Measurements from ENCODE around the gene CTDSP2.
"Not testable (repeated sequence)": the region's sequence is repeated elsewhere in the genome, so short reads cannot be mapped to it uniquely, and the experiment has no call there.

CTDSP2 gene

DNA sequence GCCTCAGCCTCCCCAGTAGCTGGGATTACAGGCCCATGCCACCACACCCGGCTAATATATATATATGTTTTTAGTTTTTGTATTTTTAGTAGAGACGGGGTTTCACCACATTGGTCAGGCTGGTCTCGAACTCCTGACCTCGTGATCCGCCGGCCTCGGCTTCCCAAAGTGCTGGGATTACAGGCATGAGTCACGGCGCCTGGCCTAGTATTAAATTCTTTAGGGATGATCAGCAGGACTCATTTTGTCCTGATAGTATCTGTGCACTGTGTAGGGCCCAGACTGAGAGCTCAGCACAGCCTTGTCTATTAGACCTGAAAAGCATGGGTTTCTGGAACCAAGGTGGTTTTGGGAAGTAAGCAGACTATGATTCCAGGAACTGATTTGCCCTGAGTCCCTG lies 34.5 kb upstream of the CTDSP2 start:
- not testable (repeated sequence) for DNase-seq

DNA sequence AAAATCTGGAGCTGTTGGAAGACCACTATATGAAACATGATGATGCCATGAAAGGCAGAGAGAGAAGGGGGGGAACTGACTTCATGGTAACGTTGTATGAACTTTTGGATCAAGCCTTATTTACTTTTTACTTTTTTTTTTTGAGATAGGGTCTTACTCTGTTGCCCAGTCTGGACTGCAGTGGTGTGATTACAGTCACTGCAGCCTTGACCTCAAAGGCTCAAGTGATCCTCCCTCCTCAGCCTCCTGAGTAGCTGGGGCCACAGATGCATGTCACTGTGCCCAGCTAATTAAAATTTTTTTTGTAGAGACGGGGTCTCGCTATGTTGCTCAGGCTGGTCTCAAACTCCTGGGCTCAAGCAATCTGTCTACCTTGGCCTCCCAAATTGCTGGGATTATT lies 31.3 kb upstream of the CTDSP2 start:
- no peak for DNase-seq

DNA sequence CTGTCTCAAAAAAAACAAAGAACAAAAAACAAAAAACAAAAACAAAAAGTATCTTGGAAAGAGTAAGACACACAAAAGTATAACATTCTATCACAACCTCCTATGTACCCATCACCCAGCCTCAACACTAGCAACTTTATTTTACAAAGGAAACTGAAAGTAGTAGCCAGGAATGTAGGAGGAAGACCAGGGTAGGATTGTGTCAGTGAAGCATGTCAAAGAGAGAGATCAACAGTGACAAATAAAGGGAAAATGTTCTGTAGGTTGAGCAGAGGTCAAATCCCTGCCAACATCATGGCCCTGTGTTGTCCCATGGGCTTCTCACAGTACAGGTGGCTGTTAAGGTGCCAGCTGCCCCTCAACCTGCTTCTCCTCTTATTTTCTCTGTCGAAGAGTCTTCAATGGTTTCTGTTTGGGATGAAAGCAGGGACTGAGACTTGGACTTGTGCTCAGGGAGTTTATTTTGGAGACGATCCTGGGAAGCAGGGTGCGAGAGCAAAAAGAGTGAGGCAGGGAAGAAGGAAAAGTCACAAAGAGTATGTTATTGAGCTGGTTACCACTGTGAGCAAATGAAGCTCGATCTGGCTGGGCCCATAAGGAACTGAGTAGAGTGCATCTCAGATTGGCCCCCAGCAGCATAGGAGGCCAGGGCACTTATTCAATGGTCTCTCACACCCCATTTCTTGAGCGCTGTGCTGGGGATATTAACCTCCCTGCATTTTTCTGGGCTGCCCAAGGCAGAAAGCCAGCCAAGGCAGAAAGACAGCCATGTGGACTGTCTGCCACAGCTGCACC lies 29.4 kb upstream of the CTDSP2 start:
- DNase-seq, result no peak

DNA sequence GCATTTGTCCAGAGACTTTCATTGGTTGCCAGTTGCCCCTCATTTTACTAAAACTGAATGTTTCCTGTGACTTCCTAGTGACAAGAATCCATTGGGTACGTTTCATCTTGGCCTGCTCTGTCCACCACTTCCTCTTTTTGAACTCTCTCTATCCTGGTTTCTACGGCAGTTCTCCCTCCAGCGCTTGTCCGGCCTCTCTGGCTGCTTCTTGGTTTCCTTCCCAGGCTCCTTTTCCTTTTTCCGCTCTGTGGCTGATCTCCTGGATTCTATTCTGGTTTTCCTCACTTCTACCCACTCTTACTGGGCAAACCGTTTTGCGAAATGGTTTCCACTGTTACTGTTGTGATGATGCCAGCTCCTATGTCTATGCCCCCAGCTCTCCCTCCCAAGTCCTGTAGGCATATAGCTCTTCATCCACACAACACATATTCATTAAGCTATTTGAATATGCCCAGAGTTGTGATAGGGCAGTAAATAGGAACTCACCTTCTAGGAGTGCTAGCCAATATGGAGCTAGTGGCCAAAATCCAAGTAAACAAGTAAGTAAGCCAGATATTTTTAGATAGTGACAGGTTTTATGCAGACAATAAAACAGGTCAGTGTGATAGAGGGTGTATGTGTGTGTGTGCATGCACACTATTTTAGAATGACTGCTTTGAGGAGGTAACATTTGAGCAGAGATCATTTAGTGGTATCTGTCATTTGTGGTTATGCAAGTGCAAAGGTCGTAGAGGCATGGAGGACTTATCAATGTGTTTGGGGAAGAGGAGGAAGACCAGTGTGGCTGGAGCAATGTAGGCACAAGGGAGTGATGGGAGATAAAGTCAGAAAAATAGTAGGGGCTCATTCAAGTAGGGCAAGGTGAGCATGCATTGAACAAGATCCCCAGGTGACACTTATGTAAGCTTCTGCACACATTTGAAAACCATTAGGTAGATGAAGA lies 27.9 kb upstream of the CTDSP2 start:
- no peak for DNase-seq

DNA sequence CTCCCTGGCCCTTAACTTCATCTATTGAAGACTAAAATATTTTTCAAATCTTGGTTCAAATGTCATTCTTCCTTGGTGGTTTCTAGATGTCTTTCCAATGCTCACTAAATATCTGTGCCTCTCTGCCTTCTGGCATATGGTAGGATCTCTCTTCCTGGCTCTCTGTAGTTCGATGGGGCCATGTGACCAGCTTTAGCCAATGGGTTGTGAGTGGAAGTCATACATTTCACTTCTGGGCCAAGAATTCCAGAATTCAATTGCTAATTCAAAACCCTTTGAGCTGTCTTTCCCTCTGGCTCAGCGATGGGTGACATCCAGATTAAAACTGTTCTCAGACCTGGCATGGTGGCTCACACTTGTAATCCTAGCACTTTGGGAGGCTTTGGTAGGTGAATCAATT lies 25.8 kb upstream of the CTDSP2 start:
- no peak for DNase-seq

DNA sequence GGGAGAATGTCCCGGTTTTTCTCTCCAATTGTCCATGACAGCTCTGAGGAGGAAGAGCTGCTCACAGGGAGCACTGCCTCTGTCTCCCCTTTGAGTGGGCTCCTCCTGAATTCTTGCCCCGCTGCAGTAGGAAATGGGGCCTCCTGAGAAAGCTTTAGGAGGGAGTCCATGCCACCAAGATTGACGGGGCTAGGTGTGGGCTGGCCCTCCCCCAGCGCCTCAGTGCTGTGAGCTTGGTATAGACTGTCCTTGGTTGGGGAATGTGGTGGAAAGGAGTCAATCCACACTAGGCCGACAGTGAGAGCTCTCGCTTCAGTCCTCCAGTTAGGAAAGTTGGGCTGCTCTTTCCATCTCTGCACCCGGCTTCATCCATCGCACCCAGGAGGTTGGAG lies 23.4 kb upstream of the CTDSP2 start:
- no peak for DNase-seq

DNA sequence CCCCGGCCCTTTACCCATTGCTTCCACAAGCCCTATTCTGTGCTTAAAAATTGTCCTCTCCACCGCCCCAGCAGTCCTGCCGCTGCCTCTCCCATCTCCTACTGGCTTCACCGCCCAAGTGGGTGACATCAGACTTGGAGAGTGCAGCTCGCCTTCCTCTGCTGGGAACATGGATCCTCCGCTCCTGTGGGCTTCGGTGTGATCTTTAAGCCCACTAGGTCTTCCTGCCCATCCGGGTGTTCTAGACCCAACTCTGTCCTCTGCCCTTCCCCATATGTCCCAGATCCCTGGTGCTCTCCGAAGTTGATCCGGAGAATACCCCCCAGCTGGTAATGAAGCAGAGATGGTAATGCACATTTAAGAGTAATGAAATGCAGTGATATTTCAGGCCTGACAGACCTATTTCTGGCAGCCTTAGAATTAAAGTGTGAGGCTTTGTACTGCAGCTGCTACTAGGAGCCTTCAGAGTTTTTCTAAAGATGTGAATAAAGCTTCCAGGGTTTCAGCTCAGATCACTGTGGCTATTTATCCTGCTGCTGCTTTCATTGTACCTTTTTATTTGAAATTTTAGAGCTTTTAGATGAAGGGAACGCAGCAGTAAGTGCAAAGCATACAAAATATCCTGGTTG lies 22.9 kb upstream of the CTDSP2 start:
- DNase-seq, result no peak

DNA sequence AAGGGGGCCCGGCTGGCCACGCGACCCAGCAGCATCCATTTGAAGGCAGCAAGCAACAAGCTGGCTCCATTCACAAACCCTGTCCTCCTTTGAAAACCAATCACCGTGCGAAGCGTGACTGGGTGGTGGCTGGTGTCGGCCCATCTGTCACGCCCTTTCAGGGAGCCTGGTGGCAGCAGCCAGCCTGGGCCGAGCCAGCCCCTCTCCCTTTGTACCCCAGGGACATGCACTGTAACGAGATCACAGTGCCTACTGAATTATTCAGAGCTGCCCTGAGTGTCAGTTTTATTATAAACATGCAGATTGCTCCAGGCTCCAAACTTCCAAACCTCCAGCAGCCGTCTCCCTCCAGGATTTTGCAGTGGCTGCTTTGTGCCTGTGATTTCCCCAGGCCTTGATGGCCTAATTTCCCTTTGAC lies 22.3 kb upstream of the CTDSP2 start:
- no peak for DNase-seq

DNA sequence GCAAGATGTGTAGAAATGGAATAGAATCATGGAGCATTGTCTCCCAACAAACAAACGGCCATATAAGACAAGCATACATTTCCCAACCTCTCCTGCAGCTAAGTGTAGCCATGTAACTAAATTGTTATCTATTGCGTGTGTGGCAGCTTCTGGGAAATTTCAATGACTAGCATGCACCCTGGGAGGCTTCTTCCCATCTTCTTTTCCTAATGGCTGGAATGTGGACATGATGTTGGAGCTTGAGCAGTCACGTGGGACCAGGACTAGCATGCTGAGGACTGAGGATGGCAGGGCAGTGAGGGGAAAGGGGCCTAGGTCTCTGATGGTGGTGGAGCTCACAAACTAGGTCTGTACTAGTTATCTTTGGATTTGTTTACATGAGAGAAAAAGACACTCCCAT lies 21.7 kb upstream of the CTDSP2 start:
- DNase-seq, result no peak

DNA sequence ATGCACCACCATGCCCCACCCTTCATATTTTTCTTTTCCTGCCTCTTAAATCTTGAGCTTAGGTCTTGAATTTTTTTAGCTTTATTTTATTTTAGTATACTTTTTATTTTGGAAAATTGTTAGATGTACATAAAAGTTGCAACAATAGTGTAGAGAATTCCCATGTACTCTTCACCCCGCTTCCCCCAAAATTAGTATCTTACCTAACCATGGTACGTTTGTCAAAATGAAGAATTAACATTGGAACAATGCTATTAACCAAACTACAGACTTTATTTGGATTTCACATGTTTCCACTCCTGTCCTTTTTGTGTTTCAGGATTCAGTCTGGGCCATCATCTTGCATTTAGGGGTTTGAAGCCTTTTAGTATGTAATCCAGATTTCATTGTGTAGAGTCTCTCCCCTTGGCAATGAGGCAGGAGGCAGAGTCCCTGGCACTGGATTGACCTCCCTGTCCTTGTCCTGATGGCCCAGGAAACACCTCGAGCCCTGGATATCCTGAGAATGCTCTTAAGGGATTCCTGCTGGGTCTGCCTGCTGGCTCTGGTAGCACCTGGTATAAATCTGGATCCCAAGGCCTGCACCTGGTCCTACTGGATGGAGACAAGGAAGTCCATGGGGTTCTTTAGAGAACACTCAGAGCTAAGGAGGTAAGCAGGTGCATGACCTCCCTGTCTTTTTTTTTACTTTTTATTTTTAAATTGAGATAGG lies 19.9 kb upstream of the CTDSP2 start:
- no peak for DNase-seq

DNA sequence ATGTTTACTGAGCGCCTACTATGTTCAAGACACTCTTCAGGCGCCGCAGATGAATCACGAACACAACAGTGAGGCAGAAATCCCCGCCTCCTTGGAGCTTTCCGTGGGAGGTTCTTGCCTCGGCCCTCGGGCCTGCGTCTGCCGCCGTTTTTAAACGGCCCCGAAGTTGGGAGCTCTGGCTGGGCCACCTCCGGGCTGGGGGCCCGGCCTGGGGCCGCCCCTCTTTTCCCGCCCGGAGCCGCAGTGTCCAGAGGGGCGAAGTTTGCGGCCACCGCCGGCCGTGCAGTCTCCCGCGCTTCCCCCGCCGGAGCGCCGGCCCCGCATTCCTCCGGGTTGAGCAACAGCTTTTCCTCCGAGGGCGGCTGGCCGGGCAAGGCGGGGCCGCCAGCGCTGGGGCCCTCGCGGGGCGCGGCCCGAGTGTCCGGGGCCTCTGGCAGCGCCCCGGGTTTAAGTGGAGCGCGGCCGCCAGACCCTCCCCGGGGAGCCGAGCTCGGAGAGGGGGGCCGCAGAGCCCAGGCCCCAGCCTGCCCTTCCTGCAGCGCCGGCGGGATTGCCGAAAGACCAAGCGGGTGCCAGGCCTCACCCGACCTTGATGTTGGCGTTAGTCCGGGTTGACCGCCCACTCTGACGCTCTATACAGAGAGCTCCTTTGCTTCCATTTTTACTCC lies 18.7 kb upstream of the CTDSP2 start:
- no peak for DNase-seq

DNA sequence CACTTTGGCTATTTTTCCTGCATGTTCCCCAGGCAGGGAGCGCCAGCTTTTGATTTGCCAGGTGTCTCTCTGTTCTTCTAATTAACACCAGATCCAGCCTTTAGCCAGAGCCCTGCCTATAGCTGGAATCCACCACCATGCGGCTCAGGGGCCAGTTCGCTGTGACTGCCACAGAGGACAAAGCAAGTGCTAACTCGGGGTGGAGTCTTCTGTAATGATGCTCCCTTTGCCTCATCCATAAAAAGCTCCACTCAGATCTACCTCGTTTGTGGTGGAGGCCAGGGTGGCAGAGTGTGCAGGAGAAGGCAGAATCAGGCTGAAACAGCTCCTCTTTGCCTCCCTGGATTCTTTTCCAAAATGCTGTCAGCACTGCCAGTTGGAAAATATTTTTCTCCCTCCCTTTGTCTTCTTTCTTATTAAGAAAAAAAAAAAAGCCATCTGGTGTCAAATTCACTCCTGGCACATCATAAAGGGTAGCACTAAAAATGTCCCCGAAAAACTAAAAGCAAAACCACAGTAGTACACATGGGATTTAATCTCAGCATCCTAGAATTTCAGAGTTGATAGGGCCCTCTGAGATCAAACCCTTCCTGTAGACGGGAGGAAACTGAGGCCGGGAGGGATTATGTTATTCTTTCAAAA lies 18.0 kb upstream of the CTDSP2 start:
- no peak for DNase-seq

DNA sequence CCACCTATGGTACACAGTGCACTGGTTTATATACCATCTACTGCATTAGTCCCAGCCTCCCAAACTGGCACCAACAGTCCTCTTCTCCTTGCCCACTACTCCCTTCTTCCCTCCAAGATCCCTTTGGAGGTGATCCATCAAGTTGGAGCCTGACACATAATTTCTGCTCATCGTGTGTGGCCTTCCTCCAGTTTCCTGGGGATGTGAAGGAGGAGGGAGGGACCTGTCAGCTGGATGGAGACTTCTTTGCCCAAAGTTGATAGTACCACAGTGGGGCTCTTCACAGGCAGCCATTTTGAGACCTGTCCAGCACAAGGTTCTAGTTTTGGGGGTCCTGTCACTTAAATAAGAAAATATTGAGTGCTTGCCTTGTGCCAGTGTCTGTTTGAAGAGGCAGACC lies 17.1 kb upstream of the CTDSP2 start:
- no peak for DNase-seq

DNA sequence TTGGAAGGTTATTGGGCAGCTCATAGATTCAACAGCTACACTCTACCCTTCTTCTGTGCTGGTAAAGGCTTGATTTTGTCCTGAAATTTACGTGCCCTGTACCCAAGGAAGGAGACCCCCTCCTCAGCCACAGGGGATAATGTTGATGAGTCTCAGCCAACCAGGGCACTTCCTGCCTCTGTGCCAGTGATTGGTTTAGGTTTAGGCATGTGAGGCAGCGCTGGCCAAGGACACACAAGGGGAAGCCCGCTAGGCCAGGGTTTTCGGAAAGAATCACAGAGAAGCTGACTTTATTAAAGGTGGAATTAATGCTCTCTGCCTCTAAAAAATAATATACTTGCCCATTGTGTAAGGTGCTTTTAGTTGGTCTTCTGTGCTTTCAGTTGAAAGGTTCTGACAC lies 15.4 kb upstream of the CTDSP2 start:
- no peak for DNase-seq

DNA sequence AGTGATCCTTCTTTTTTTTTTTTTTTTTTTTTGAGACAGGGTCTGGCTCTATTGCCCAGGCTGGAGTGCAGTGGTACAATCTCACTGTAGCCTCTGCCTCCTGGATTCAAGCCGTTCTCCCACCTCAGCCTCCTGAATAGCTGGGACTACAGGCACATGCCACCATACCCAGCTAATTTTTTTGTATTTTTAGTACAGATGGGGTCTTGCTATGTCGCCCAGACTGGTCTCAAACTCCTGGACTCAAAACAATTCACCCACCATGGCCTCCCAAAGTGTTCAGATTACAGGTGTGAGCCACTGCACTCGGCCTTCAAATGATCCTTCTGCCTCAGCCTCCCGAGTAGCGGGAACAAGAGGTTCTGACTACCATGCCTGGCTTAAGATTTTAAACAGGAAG lies 14.4 kb upstream of the CTDSP2 start:
- not testable (repeated sequence) for DNase-seq

DNA sequence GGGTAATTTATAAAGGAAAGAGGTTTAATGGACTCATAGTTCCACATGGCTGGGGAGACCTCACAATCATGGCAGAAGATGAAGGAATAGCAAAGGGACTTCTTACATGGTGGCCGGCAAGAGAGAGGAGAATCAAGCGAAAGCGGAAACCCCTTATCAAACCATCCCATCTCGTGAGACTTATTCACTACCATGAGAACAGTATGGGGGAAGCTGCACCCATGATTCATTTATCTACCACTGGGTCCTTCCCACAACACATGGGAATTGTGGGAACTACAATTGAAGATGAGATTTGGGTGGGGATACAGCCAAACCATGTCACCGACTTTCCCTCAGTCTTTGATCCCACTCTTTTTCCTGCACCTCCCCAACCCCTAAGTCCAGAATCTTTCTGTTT lies 12.6 kb upstream of the CTDSP2 start:
- no peak for DNase-seq

DNA sequence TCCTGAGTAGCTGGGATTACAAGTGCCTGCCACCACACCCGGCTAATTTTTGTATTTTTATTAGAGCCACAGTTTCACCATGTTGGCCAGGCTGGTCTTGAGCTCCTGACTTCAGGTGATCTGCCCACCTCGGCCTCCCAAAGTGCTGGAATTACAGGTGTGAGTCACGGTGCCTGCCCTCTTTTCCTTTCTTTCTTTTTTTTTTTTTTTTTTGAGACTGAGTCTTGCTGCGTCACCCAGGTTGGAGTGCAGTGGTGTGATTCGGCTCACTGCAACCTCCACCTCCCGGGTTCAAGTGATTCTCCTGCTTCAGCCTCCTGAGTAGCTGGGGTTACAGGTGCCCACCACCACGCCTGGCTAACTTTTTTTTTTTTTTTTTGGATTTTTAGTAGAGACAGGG lies 11.6 kb upstream of the CTDSP2 start:
- DNase-seq, result not testable (repeated sequence)

DNA sequence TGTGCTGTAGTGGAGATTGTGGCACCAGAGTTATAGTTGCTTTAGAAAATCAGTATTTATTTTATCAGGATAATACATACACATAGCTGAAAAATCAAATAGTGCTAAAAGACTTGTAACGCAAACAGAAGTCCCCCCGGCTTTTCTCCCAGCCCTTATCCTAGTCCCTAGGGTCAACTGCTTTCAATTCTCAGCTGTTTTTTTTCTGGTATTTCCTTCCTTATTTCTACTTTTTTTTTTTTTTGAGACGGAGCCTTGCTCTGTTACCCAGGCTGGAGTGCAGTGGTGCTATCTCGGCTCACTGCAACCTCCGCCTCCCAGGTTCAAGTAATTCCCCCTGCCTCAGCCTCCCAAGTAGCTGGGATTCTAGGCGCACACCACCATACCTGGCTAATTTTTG lies 8.4 kb upstream of the CTDSP2 start:
- DNase-seq, result no peak

DNA sequence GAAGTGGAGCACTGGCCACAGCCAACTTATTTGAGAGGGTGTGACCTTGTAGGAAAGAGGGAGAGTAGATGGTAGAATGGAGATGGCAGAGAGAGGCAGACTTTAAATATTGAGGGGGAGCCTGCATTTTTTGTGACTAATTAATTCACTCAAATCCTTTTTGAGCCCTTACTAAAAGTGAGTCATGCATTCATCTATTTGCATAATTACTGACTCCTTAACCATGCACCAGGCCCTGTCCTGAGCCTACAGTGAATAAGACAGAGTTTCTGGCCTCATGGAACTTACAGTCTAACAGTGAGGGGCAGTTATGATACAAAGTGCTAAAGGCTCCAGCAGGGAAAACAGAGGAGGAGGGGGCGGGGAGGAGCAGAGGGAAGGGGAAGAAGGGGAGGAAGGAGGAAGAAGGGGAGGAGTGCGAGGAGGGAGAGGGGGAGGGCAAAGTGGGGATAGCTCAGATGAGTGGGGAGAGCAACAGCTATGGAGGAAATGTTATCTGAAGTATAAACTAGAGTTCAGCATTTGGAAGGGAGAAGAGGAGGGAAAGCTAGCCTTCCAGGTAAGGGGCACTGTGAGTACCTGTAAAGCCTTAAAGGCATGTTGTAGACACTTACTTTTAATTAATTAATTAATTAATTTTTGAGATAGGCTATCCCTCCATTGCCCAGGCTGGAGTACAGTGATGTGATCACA lies 7.5 kb upstream of the CTDSP2 start:
- no peak for DNase-seq

DNA sequence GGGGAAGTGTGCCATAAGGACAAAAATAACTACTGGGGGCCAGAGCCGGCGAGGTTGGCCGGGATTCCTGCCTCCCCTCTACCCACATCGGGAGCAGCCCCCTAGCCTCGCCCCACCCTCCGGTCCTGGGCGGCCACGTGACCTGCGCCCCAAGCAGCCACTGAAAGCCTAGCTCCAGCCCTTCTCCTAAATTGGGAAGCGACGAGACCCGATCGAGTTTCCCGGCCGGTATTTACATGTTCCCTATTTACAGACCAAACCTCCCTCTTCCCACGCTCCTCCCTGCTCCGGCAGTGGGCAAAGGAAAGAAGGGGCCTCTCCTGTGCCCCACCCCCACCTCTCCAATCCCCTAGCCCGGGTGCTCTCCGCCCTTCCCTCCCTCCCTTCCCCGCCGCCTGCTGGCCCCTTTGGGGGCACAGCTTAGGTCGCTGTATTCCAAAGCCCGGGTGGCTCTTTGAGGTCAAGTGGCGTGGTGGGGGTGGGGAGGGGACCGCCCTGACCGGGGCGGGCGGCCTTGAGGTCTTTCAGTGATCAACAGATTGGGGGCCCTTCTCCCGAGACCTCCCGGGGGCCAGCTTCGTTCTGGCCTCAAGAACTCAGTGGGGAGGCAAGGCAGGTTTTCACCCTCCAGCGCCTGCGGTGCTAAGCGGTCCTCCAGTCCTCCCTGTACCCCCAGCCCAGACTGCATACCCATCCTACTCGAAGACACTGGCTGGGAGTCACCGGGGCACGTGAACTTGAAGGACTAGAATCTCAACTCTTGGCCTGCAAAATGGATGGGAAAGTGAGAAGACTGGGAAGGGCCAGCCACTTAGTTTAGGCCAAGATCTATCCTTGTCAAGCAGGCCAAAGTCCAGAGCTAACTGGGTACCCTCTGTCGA lies 6.3 kb upstream of the CTDSP2 start:
- DNase-seq, result no peak

All from NCI-H1105 treated with DMSO at 0.1 percent for 48 hours (cell line).